Ishikawa (cell line): ENCODE results near the gene CERT1.

Experiments used
- CEBPB ChIP-seq: IDR thresholded peaks from 2 replicates; pipeline ENCODE4 v1.6.1; 2012
- CREB1 ChIP-seq: IDR thresholded peaks from 2 replicates; pipeline ENCODE4 v1.6.1; 2012; ENCODE audit warnings: low read depth
- EGR1 ChIP-seq: IDR thresholded peaks from 2 replicates; pipeline ENCODE4 v1.6.1; 2012
- EP300 ChIP-seq: IDR thresholded peaks from 2 replicates; pipeline ENCODE4 v1.6.1; 2012; ENCODE audit warnings: borderline replicate concordance
- FOXM1 ChIP-seq: IDR thresholded peaks from 2 replicates; pipeline ENCODE4 v1.6.1; 2012; ENCODE audit warnings: low read depth, borderline replicate concordance
- MAX ChIP-seq: IDR thresholded peaks from 2 replicates; pipeline ENCODE4 v1.6.1; 2012
- NFIC ChIP-seq: IDR thresholded peaks from 2 replicates; pipeline ENCODE4 v1.6.1; 2012
- RAD21 ChIP-seq: IDR thresholded peaks from 2 replicates; pipeline ENCODE4 v1.6.1; 2012; ENCODE audit warnings: low read depth
- REST ChIP-seq: IDR thresholded peaks from 2 replicates; pipeline ENCODE4 v1.6.1; 2012; ENCODE audit warnings: low read depth, mild to moderate bottlenecking
- TAF1 ChIP-seq: IDR thresholded peaks from 2 replicates; pipeline ENCODE4 v1.6.1; 2012; ENCODE audit warnings: low read depth, mild to moderate bottlenecking
- TCF12 ChIP-seq: IDR thresholded peaks from 2 replicates; pipeline ENCODE4 v1.6.1; 2012; ENCODE audit warnings: low read depth
- TEAD4 ChIP-seq: IDR thresholded peaks from 2 replicates; pipeline ENCODE4 v1.6.1; 2012
- USF1 ChIP-seq: IDR thresholded peaks from 2 replicates; pipeline ENCODE4 v1.6.1; 2012
- YY1 ChIP-seq: IDR thresholded peaks from 2 replicates; pipeline ENCODE4 v1.6.1; 2012; ENCODE audit warnings: low read depth
- ZBTB7A ChIP-seq: IDR thresholded peaks from 2 replicates; pipeline ENCODE4 v1.6.1; 2012; ENCODE audit warnings: low read depth

CERT1 gene

GRCh38 chr5:75529185-75529584 is 17.8 kb upstream of the CERT1 start:
- TF ChIP-seq NFIC (no peak), EP300 (no peak), MAX (no peak), ZBTB7A (no peak), TCF12 (no peak), RAD21 (no peak), FOXM1 (no peak), CREB1 (no peak), TEAD4 (no peak), USF1 (no peak), TAF1 (no peak), YY1 (no peak), REST (no peak), EGR1 (no peak), CEBPB (no peak)

GRCh38 chr5:75526070-75526469 is 14.6 kb upstream of the CERT1 start:
- TF ChIP-seq FOXM1: no peak
- no peak for TF ChIP-seq ZBTB7A
- TF ChIP-seq USF1: no peak
- TF ChIP-seq EP300: no peak
- TF ChIP-seq TAF1: no peak
- TF ChIP-seq EGR1: no peak
- TF ChIP-seq TCF12: no peak
- no peak for TF ChIP-seq RAD21
- TF ChIP-seq CREB1: no peak
- TF ChIP-seq MAX: no peak

GRCh38 chr5:75525344-75525743 is 13.9 kb upstream of the CERT1 start:
- TF ChIP-seq ZBTB7A (no peak), CEBPB (no peak), FOXM1 (no peak), EP300 (no peak), EGR1 (no peak), RAD21 (no peak), YY1 (no peak), TEAD4 (no peak), USF1 (no peak), REST (no peak), TAF1 (no peak)

GRCh38 chr5:75524591-75524990 is 13.2 kb upstream of the CERT1 start:
- TF ChIP-seq EP300 (no peak), EGR1 (no peak), CEBPB (no peak), TCF12 (no peak), REST (no peak), NFIC (no peak), CREB1 (no peak), TEAD4 (no peak), FOXM1 (no peak), MAX (no peak), YY1 (no peak), ZBTB7A (no peak), USF1 (no peak), RAD21 (no peak), TAF1 (no peak)
